ENCODE results near the gene GIT1. TPM values are rescaled to one million over a fixed set of nuclear protein-coding genes. Genes with fewer than 3 reads are reported as not detected.

Gene GIT1
- total RNA-seq, 3 donors from 2014 or later: 28.5 to 41.3 (median 31.2) TPM

- TF ChIP-seq POLR2AphosphoS5 (IDR thresholded peaks at IDR 0.05): peak in 2 of 3 donors; percentile 23 to 44
- TF ChIP-seq POLR2A (IDR thresholded peaks at IDR 0.05): no peak
- peak in 2 of 3 donors; percentile 58 to 75 for TF ChIP-seq CTCF (IDR thresholded peaks at IDR 0.05)
- Histone ChIP-seq H3K36me3 (no peaks in the 10 kb centered on the region), H3K9me3 (no peaks in the 10 kb centered on the region), H3K4me3 (peak overlapping the region; percentile 16 to 62 (median 33)), H3K4me1 (peaks cover 17 to 18% of the 10 kb centered on the region in 2 donors), H3K27me3 (no peaks in the 10 kb centered on the region), H3K27ac (peak overlapping the region in 1 of 2 donors; percentile 65)
- DNase-seq (ENCODE audit: low spot score in 2 of 2): peak; percentile 77 to 93
- intact Hi-C loops (cut with DNase I; ENCODE audit: low total_unique reads): no loop called here
These were observed 23.9 kb upstream of the GIT1 start for GRCh38 chr17:29613352-29613837.

GRCh38 chr17:29612404-29613280 is 23.2 kb upstream of the GIT1 start:
- Histone ChIP-seq H3K9me3 (no peaks in the 10 kb centered on the region), H3K4me1 (peaks cover 14 to 17% of the 10 kb centered on the region in 2 donors), H3K27me3 (no peaks in the 10 kb centered on the region), H3K4me3 (peak overlapping the region; percentile 16 to 62 (median 33)), H3K36me3 (no peaks in the 10 kb centered on the region), H3K27ac (peak overlapping the region in 1 of 2 donors; percentile 65)
- intact Hi-C loops (cut with DNase I; ENCODE audit: low total_unique reads): no loop called here
- no peak for DNase-seq (ENCODE audit: low spot score in 2 of 2)
- TF ChIP-seq POLR2A (IDR thresholded peaks at IDR 0.05) (no peak), CTCF (IDR thresholded peaks at IDR 0.05) (no peak)

GRCh38 chr17:29612094-29612403 is 22.6 kb upstream of the GIT1 start:
- TF ChIP-seq POLR2A (IDR thresholded peaks at IDR 0.05): no peak
- no peak for TF ChIP-seq POLR2AphosphoS5 (IDR thresholded peaks at IDR 0.05)
- no peak for TF ChIP-seq CTCF (IDR thresholded peaks at IDR 0.05)
- no peaks in the 10 kb centered on the region for H3K36me3 ChIP-seq
- no peaks in the 10 kb centered on the region for H3K27me3 ChIP-seq
- no peaks in the 10 kb centered on the region for H3K9me3 ChIP-seq
- H3K4me1 ChIP-seq: peaks cover 9 to 11% of the 10 kb centered on the region in 2 donors
- intact Hi-C loops (cut with DNase I; ENCODE audit: low total_unique reads): no loop called here
- H3K27ac ChIP-seq: no peak overlapping the region
- no peak overlapping the region for H3K4me3 ChIP-seq
- DNase-seq (ENCODE audit: low spot score in 2 of 2): no peak

GRCh38 chr17:29611351-29612093 is 22.1 kb upstream of the GIT1 start:
- peaks cover 6 to 9% of the 10 kb centered on the region in 2 donors for H3K4me1 ChIP-seq
- DNase-seq (ENCODE audit: low spot score in 2 of 2): no peak
- TF ChIP-seq POLR2AphosphoS5 (IDR thresholded peaks at IDR 0.05) (no peak), CTCF (IDR thresholded peaks at IDR 0.05) (no peak), POLR2A (IDR thresholded peaks at IDR 0.05) (no peak)

GRCh38 chr17:29610395-29610794 is 20.9 kb upstream of the GIT1 start:
- intact Hi-C loops (cut with DNase I; ENCODE audit: low total_unique reads): no loop called here
- H3K9me3 ChIP-seq: no peaks in the 10 kb centered on the region
- TF ChIP-seq POLR2AphosphoS5 (IDR thresholded peaks at IDR 0.05) (no peak), CTCF (IDR thresholded peaks at IDR 0.05) (no peak), POLR2A (IDR thresholded peaks at IDR 0.05) (no peak)
- no peaks in the 10 kb centered on the region for H3K36me3 ChIP-seq
- H3K4me1 ChIP-seq: peaks cover 0 to 7% of the 10 kb centered on the region in 2 donors
- H3K4me3 ChIP-seq: no peak overlapping the region
- H3K27ac ChIP-seq: no peak overlapping the region
- no peak for DNase-seq (ENCODE audit: low spot score in 2 of 2)
- no peaks in the 10 kb centered on the region for H3K27me3 ChIP-seq

More at GRCh38 chr17:29611351-29612093, 22.1 kb upstream of the GIT1 start:
- H3K36me3 ChIP-seq: no peaks in the 10 kb centered on the region
- H3K27ac ChIP-seq: no peak overlapping the region
- H3K27me3 ChIP-seq: no peaks in the 10 kb centered on the region
- no peak overlapping the region for H3K4me3 ChIP-seq
- intact Hi-C loops (cut with DNase I; ENCODE audit: low total_unique reads): no loop called here
- H3K9me3 ChIP-seq: no peaks in the 10 kb centered on the region
